Measurements from ENCODE around the gene MAPT.

DNA sequence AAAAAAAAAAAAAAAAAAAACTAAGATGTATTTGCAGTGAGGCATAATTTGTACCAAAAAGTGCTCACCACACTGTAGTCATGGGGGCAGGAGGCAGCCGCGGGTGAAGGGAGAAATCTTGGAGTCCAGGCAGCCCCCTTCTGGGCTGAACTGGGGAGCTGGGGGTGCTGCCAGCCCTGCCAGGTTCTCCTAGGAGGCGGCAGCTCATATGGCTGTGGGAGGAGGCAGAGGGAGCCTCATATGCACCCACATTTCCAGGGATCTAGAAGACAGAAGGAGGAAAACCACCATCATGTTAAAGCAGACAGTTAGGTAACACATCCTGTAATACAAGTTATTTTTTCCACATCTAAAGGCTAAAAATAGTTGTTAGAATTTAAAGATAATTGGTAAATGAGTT lies 16.3 kb downstream of the MAPT start:
- TF ChIP-seq ZFX (IDR thresholded peaks at IDR 0.05) (no peak), SIN3A (IDR thresholded peaks at IDR 0.05; ENCODE audit: low read depth) (no peak), POLR2AphosphoS5 (IDR thresholded peaks at IDR 0.05; ENCODE audit: low read depth, low read length) (no peak), FOSL1 (IDR thresholded peaks at IDR 0.05; ENCODE audit: low read depth) (no peak), EZH2 (IDR thresholded peaks at IDR 0.05) (no peak), ZNF274 (IDR thresholded peaks at IDR 0.05; ENCODE audit: low read depth, low read length) (no peak), CEBPB (IDR thresholded peaks at IDR 0.05; ENCODE audit: low read depth) (no peak)
- TF ChIP-seq, protein P1, sequence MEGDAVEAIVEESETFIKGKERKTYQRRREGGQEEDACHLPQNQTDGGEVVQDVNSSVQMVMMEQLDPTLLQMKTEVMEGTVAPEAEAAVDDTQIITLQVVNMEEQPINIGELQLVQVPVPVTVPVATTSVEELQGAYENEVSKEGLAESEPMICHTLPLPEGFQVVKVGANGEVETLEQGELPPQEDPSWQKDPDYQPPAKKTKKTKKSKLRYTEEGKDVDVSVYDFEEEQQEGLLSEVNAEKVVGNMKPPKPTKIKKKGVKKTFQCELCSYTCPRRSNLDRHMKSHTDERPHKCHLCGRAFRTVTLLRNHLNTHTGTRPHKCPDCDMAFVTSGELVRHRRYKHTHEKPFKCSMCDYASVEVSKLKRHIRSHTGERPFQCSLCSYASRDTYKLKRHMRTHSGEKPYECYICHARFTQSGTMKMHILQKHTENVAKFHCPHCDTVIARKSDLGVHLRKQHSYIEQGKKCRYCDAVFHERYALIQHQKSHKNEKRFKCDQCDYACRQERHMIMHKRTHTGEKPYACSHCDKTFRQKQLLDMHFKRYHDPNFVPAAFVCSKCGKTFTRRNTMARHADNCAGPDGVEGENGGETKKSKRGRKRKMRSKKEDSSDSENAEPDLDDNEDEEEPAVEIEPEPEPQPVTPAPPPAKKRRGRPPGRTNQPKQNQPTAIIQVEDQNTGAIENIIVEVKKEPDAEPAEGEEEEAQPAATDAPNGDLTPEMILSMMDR (IDR thresholded peaks at IDR 0.05 in 2 of 3, conservative IDR thresholded peaks at IDR 0.05 in 1 of 3; ENCODE audit: borderline replicate concordance in 1 of 3, insufficient read depth in 1 of 3, low read depth in 2 of 3, low read length in 2 of 3), result no peak

All from HCT116 (cell line).